ENCODE results near the gene NUP88.
"Not testable (repeated sequence)": the region's sequence is repeated elsewhere in the genome, so short reads cannot be mapped to it uniquely, and the experiment has no call there.

The NUP88 gene

DNA sequence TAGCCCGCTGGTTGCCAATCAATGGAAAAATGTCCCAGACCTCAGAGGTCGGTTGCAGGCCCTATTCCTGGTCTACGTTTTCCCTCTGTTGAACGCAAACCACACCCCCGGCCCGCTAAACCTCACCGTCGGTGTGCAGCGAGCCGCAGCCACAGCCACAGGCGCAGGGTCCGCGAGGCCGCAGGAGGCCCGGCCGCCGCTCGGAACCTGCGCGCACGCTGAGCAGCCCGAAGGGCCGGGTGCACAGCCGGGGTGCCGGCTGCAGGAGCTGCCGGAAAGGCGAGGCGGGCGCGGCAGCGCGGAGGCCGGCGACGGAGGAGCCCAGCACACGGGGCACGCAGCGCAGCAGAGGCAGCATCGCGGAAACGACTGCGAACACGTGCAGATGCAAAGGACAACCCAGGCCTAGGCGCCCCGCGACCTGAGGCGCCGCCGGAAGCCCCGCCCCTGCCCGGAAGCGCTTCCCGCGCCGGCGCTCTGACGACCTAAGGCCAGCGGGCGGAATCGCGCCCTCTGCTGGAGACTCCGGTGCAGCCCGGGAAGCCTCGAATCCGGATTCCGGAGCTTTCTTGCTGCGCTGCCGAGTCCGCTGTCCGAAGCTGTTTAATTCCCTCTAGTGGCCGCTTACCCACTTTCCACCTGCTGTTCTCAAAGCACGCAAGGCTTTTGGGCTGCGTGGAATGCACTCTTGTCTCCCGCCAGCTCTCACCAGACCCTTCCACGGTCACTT, 19.4 kb upstream of the NUP88 start, which contains the start of gene C1QBP:
Gene C1QBP, minus strand, starts transcription at position 440 of the 730 bp plus-strand sequence. Its CDS starts 82 bp downstream, at position 358.
- Histone ChIP-seq H3K9ac (ENCODE audit: low read length in 5 of 5) (peak within 1 kb of the TSS; percentile 71 to 95 (median 86)), H3K36me3 (ENCODE audit: control insufficient read depth in 5 of 5, insufficient read depth in 5 of 5, low read length in 5 of 5) (peaks cover 4 to 43% (median 24%) of the 10 kb centered on the region in 5 donors), H3K4me1 (ENCODE audit: control insufficient read depth in 5 of 5, insufficient read depth in 5 of 5, low read length in 5 of 5) (peaks cover 0 to 25% (median 18%) of the 10 kb centered on the region in 5 donors)

DNA sequence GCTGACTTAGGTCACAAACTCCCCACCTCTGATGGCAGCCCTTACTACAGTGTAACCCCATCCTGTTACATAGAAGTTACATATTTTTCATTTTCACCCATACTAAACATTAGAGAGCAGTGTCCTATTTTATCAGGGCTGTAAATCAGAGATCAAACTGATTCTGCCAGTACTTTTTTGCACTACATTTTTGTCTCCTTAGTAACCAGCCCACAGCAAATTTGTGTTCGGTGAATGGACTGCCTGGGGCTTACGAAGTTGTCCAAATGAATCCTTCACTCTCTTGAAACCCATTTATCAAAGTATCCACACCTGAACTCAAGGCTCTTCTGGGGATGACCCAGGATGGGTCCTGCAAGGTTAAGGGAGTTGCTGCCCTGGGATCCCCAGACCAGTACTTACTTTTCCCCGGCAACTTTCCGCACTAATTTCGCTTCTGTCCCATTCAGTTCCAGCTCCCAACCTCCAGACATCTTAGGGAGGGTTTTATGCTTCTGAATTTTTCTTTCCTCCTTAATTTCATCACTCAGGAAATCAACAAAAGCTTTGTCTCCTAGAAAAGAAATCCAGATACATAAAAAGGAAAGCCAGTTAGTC, 18.4 kb upstream of the NUP88 start:
- Histone ChIP-seq H3K9me3 (ENCODE audit: control insufficient read depth in 5 of 5, low read length in 5 of 5) (no peaks in the 10 kb centered on the region), H3K4me1 (ENCODE audit: control insufficient read depth in 5 of 5, insufficient read depth in 5 of 5, low read length in 5 of 5) (peaks cover 0 to 26% (median 18%) of the 10 kb centered on the region in 5 donors), H3K9ac (ENCODE audit: low read length in 5 of 5) (peak overlapping the region; percentile 69 to 95 (median 86)), H3K27ac (ENCODE audit: low read depth, low read length) (peak overlapping the region; percentile 79), H3K4me3 (ENCODE audit: low read depth in 1 of 5, low read length in 5 of 5) (peak overlapping the region; percentile 79 to 94 (median 85)), H3K36me3 (ENCODE audit: control insufficient read depth in 5 of 5, insufficient read depth in 5 of 5, low read length in 5 of 5) (peaks cover 8 to 46% (median 27%) of the 10 kb centered on the region in 5 donors), H3K27me3 (ENCODE audit: control insufficient read depth in 5 of 5, insufficient read depth in 4 of 5, low read length in 5 of 5) (no peaks in the 10 kb centered on the region)

More for the DNA sequence above, 19.4 kb upstream of the NUP88 start, which contains the start of gene C1QBP:
- Histone ChIP-seq H3K27me3 (ENCODE audit: control insufficient read depth in 5 of 5, insufficient read depth in 4 of 5, low read length in 5 of 5) (no peaks in the 10 kb centered on the region), H3K27ac (ENCODE audit: low read depth, low read length) (peak within 1 kb of the TSS; percentile 79), H3K4me3 (ENCODE audit: low read depth in 1 of 5, low read length in 5 of 5) (peak within 1 kb of the TSS; percentile 79 to 94 (median 85)), H3K9me3 (ENCODE audit: control insufficient read depth in 5 of 5, low read length in 5 of 5) (no peaks in the 10 kb centered on the region)

DNA sequence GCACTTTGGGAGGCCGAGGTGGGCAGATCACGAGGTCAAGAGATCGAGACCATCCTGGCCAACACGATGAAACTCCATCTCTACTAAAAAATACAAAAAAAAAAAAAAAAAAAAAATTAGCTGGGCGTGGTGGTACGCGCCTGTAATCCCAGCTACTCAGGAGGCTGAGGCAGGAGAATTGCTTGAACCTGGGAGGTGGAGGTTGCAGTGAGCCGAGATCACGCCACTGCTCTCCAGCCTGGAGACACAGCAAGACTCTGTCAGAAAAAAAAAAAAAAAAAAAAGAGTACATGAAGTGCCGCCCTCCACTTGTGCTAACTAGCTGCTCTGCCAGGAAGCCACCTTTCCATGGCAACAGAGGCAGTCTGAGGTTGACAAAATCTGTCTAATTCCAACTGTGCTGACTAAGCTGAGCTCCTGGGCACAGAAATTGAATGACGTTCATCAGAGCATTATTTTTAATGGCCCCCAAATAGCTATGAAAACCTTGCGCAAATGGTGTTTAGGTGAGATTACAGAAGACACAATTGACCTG, 16.4 kb upstream of the NUP88 start:
- not testable (repeated sequence) for H3K9ac ChIP-seq (ENCODE audit: low read length in 5 of 5); H3K27me3 ChIP-seq (ENCODE audit: control insufficient read depth in 5 of 5, insufficient read depth in 4 of 5, low read length in 5 of 5); H3K9me3 ChIP-seq (ENCODE audit: control insufficient read depth in 5 of 5, low read length in 5 of 5); H3K27ac ChIP-seq (ENCODE audit: low read depth, low read length); H3K4me3 ChIP-seq (ENCODE audit: low read depth in 1 of 5, low read length in 5 of 5)
- peaks cover 11 to 60% (median 43%) of the 10 kb centered on the region in 5 donors for H3K36me3 ChIP-seq (ENCODE audit: control insufficient read depth in 5 of 5, insufficient read depth in 5 of 5, low read length in 5 of 5)
- peaks cover 0 to 26% (median 18%) of the 10 kb centered on the region in 5 donors for H3K4me1 ChIP-seq (ENCODE audit: control insufficient read depth in 5 of 5, insufficient read depth in 5 of 5, low read length in 5 of 5)

DNA sequence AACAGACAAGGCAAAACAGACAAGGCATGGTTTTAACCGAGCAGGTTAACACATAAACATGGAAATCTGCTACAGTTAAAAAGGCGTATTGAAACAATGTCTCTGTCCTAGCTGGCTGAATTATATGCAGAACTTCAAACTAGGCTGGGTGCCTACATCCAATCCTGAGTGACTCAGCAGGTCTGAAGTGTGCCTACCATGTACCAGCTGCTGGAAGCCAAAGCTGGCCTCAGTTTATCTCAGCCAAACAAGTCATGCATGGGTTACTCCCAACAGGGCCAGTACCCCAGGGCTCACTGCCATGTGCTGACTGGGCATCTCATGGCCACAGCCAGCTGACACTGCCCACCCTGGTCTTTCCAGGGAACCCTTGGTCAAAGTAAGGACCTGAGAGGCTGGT, 15.5 kb upstream of the NUP88 start:
- Histone ChIP-seq H3K9ac (ENCODE audit: low read length in 5 of 5) (no peak overlapping the region), H3K36me3 (ENCODE audit: control insufficient read depth in 5 of 5, insufficient read depth in 5 of 5, low read length in 5 of 5) (peaks cover 11 to 68% (median 49%) of the 10 kb centered on the region in 5 donors), H3K27ac (ENCODE audit: low read depth, low read length) (no peak overlapping the region), H3K27me3 (ENCODE audit: control insufficient read depth in 5 of 5, insufficient read depth in 4 of 5, low read length in 5 of 5) (no peaks in the 10 kb centered on the region), H3K4me1 (ENCODE audit: control insufficient read depth in 5 of 5, insufficient read depth in 5 of 5, low read length in 5 of 5) (peaks cover 0 to 26% (median 18%) of the 10 kb centered on the region in 5 donors), H3K9me3 (ENCODE audit: control insufficient read depth in 5 of 5, low read length in 5 of 5) (no peaks in the 10 kb centered on the region), H3K4me3 (ENCODE audit: low read depth in 1 of 5, low read length in 5 of 5) (no peak overlapping the region)

DNA sequence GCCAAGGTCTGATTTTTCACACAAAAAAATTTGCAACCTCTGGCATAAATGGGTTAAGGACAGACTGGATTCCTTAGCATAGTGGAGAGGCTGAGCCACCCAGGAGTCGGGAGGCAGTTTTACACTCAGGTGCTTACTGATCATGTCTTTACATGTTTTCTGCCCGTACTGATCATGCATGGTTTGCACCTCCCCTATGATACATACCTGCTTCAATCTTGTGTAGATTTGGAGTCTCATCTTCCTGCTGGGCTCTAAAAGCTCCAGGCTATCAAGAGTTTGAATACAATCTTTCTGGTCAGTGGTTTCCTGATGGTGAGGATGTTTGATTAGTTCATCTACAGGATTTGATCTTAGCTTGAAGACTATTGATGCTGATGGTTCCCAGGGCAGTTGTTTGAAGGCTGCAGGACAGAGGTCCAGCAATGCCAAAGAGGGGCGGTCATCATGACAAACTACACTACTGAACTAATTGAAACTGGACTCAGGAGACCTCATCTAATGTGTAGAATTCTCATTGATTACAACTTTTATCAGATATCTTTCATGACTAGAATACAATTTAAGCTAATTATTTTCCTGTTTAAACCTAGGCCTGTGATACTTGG, 12.6 kb upstream of the NUP88 start:
- no peaks in the 10 kb centered on the region for H3K27me3 ChIP-seq (ENCODE audit: control insufficient read depth in 5 of 5, insufficient read depth in 4 of 5, low read length in 5 of 5)
- no peak overlapping the region for H3K4me3 ChIP-seq (ENCODE audit: low read depth in 1 of 5, low read length in 5 of 5)
- H3K36me3 ChIP-seq (ENCODE audit: control insufficient read depth in 5 of 5, insufficient read depth in 5 of 5, low read length in 5 of 5) = peaks cover 23 to 91% (median 72%) of the 10 kb centered on the region in 5 donors
- H3K27ac ChIP-seq (ENCODE audit: low read depth, low read length) = no peak overlapping the region
- H3K9ac ChIP-seq (ENCODE audit: low read length in 5 of 5) = no peak overlapping the region
- no peaks in the 10 kb centered on the region for H3K9me3 ChIP-seq (ENCODE audit: control insufficient read depth in 5 of 5, low read length in 5 of 5)
- peaks cover 0 to 4% (median 0%) of the 10 kb centered on the region in 5 donors for H3K4me1 ChIP-seq (ENCODE audit: control insufficient read depth in 5 of 5, insufficient read depth in 5 of 5, low read length in 5 of 5)

DNA sequence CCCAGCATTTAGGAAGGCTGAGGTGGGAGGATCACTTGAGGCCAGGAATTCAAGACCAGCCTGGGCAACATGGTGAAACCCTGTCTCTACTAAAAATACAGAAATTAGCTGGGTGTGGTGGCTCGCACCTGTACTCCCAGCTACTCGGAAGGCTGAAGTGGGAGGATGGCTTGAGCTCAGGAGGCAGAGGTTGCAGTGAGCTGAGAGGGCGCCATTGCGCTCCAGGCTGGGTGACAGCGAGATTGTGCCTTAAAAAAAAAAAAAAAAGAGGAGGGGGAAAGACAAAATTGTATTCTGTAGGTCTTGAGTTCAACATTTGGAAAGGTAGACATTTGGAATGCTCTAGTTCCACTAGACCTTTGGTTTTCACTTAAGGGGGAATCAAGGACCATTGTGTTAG, 11.8 kb upstream of the NUP88 start:
- H3K4me3 ChIP-seq (ENCODE audit: low read depth in 1 of 5, low read length in 5 of 5); H3K9me3 ChIP-seq (ENCODE audit: control insufficient read depth in 5 of 5, low read length in 5 of 5); H3K4me1 ChIP-seq (ENCODE audit: control insufficient read depth in 5 of 5, insufficient read depth in 5 of 5, low read length in 5 of 5); H3K27me3 ChIP-seq (ENCODE audit: control insufficient read depth in 5 of 5, insufficient read depth in 4 of 5, low read length in 5 of 5); H3K9ac ChIP-seq (ENCODE audit: low read length in 5 of 5); H3K27ac ChIP-seq (ENCODE audit: low read depth, low read length): not testable (repeated sequence)
- peaks cover 23 to 88% (median 73%) of the 10 kb centered on the region in 5 donors for H3K36me3 ChIP-seq (ENCODE audit: control insufficient read depth in 5 of 5, insufficient read depth in 5 of 5, low read length in 5 of 5)

DNA sequence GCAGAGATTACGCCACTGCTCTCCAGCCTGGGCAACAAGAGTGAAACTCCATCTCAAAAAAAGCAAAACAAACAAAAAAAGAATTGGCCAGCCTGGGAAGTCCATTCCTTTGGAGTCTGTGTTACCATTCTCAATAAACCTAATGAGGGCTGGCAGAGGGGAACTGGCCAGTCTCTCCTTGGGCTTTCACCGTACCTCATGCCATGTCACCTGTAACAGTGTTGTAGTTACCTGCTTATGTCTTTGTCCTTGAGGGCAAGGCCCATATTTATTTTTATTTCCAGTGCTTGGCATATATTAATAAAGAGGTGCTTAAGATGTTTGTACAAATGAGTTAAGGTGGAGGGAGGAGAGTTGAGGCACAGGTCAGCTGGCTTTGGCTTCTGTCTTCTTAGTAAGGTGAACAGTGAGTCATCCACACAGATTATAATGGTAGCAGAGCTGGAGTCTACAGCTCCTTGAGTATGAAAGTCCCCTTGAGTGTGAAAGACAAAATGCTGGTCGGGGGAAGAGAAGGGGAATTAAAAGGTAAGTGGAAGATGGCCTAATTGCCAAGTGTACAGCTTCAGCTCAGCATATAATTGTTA, 11.0 kb upstream of the NUP88 start:
- Histone ChIP-seq H3K27ac (ENCODE audit: low read depth, low read length) (no peak overlapping the region), H3K9ac (ENCODE audit: low read length in 5 of 5) (no peak overlapping the region), H3K27me3 (ENCODE audit: control insufficient read depth in 5 of 5, insufficient read depth in 4 of 5, low read length in 5 of 5) (no peaks in the 10 kb centered on the region), H3K9me3 (ENCODE audit: control insufficient read depth in 5 of 5, low read length in 5 of 5) (no peaks in the 10 kb centered on the region), H3K4me1 (ENCODE audit: control insufficient read depth in 5 of 5, insufficient read depth in 5 of 5, low read length in 5 of 5) (peaks cover 0 to 4% (median 0%) of the 10 kb centered on the region in 5 donors), H3K4me3 (ENCODE audit: low read depth in 1 of 5, low read length in 5 of 5) (no peak overlapping the region), H3K36me3 (ENCODE audit: control insufficient read depth in 5 of 5, insufficient read depth in 5 of 5, low read length in 5 of 5) (peaks cover 22 to 90% (median 80%) of the 10 kb centered on the region in 5 donors)

DNA sequence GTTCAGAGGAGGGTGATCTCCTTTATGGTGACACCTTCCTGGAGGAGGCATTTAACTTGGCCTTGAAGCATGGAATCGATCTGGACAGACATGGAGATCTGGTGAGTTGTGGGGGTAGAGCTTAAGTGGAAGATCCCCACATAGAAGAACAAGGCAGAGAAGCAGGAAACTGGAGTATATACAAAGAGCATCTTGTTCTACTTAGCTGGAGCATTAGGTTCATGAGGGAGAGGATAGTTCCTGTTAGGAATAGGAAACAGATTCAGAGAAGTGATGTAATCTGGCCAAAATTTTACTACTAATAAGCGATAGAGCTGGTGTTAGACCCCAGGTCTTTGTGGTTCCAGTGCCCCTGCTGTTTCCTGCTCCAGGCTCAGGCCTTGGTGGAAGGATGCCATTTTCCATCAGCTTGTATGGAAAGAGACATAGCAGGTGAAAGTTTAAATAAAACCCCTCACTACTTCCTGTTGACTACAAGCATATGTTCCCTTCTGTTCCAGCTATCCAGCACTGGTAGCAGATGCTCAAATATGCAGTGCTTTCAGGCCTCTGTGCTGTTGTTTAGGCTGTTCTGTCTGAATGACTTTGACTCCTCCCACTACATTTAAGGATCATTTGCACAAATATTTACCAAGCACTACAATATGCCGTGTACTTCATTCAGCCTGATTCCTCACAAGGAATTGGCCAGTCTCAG, 9.9 kb upstream of the NUP88 start:
- Histone ChIP-seq H3K4me3 (ENCODE audit: low read depth in 1 of 5, low read length in 5 of 5) (no peak overlapping the region), H3K9me3 (ENCODE audit: control insufficient read depth in 5 of 5, low read length in 5 of 5) (no peaks in the 10 kb centered on the region), H3K27me3 (ENCODE audit: control insufficient read depth in 5 of 5, insufficient read depth in 4 of 5, low read length in 5 of 5) (no peaks in the 10 kb centered on the region), H3K36me3 (ENCODE audit: control insufficient read depth in 5 of 5, insufficient read depth in 5 of 5, low read length in 5 of 5) (peaks cover 29 to 92% (median 82%) of the 10 kb centered on the region in 5 donors), H3K27ac (ENCODE audit: low read depth, low read length) (no peak overlapping the region), H3K9ac (ENCODE audit: low read length in 5 of 5) (no peak overlapping the region), H3K4me1 (ENCODE audit: control insufficient read depth in 5 of 5, insufficient read depth in 5 of 5, low read length in 5 of 5) (peaks cover 0 to 4% (median 0%) of the 10 kb centered on the region in 5 donors)

DNA sequence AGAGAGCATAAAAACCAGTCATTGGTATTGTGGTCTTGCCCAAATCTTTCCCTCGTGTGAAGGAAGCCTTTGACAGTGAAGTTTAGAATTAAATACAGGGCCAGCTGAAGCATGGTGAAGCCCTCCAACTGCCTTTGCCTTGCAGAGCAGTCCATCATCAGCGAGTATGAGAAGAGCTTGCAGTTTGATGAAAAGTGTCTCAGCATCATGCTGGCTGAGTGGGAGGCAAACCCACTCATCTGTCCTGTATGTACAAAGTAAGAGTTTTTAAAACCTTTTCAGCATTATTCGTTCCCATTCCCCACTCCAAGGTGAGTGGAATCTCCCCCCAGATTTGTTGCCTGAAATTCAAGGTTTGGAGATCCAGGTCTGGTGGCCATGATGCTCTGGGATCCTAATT, 6.4 kb upstream of the NUP88 start:
- no peak overlapping the region for H3K4me3 ChIP-seq (ENCODE audit: low read depth in 1 of 5, low read length in 5 of 5)
- no peak overlapping the region for H3K27ac ChIP-seq (ENCODE audit: low read depth, low read length)
- no peaks in the 10 kb centered on the region for H3K27me3 ChIP-seq (ENCODE audit: control insufficient read depth in 5 of 5, insufficient read depth in 4 of 5, low read length in 5 of 5)
- no peaks in the 10 kb centered on the region for H3K9me3 ChIP-seq (ENCODE audit: control insufficient read depth in 5 of 5, low read length in 5 of 5)
- peaks cover 35 to 79% (median 69%) of the 10 kb centered on the region in 5 donors for H3K36me3 ChIP-seq (ENCODE audit: control insufficient read depth in 5 of 5, insufficient read depth in 5 of 5, low read length in 5 of 5)
- H3K9ac ChIP-seq (ENCODE audit: low read length in 5 of 5) = no peak overlapping the region
- H3K4me1 ChIP-seq (ENCODE audit: control insufficient read depth in 5 of 5, insufficient read depth in 5 of 5, low read length in 5 of 5) = peaks cover under 1 to 6% (median 5%) of the 10 kb centered on the region in 5 donors

Data from subcutaneous abdominal adipose tissue (tissue), 5 donors.